ENCODE measurements around the gene MINDY1.

The MINDY1 gene

DNA sequence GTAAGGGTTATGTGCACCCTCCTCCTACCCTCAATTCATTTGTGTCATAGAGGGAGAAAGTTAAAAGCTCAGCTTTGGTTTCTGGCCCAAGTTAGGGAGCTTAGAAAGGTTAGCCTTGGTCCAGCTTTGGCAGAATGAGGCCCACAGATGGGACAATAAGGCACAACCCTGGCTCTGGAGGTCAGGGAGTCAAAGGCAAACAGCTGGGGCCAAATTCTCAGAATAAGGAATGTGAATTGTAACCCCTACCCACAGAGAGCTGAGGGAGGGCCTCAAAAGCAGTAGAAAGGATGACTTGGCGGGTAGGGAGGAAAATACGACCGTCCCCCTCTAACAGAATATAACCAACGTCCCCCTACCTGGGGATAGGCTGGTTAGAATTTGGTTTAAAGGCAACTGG lies 41.1 kb downstream of the MINDY1 start:
- no peak for DNase-seq (ENCODE audit: low read depth)

DNA sequence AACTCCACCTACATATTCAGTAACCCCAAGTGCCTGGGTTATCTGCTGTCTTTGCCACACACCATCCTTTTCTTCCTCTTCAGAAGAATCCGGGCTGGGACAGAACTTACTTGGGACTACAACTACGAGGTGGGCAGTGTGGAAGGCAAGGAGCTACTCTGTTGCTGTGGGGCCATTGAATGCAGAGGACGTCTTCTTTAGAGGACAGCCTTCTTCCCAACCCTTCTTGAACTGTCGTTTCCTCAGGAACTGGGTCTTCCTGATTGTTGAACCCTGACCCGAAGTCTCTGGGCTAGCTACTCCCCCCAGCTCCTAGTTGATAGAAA lies 42.6 kb downstream of the MINDY1 start:
- no peak for DNase-seq (ENCODE audit: low read depth)

- no peak for DNase-seq (ENCODE audit: low read depth)
These were observed 43.2 kb downstream of the MINDY1 start for GRCh38 chr1:150963321-150964163.

- no peak for DNase-seq (ENCODE audit: low read depth)
These were observed 44.9 kb downstream of the MINDY1 start for GRCh38 chr1:150961756-150962155.

DNA sequence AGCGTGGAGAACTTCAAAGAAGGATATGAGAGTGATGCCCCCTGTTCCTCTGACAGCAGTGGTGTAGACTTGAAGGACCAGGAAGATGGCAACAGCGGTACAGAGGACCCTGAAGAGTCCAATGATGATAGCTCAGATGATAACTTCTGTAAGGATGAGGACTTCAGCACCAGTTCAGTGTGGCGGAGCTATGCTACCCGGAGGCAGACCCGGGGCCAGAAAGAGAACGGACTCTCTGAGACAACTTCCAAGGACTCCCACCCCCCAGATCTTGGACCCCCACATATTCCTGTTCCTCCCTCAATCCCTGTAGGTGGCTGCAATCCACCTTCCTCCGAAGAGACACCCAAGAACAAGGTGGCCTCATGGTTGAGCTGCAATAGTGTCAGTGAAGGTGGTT lies 46.1 kb downstream of the MINDY1 start:
- DNase-seq (ENCODE audit: low read depth) = no peak

DNA sequence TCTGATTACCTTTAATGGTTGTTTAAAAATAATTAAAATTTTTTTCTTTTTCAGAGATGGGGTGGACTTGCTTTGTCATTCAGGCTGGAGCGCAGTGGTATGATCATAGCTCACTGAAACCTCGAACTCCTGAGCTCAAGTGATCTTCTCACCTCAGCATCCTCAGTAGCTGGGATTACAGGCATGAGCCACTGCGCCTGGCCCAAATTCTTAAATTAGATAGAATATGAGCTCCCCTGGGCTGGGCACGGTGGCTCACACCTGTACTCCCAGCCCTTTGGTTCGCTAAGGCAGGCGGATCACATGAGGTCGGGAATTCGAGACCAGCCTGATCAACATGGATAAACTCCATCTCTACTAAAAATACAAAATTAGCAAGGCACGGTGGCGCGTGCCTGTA lies 49.0 kb downstream of the MINDY1 start:
- DNase-seq (ENCODE audit: low read depth) = no peak

DNA sequence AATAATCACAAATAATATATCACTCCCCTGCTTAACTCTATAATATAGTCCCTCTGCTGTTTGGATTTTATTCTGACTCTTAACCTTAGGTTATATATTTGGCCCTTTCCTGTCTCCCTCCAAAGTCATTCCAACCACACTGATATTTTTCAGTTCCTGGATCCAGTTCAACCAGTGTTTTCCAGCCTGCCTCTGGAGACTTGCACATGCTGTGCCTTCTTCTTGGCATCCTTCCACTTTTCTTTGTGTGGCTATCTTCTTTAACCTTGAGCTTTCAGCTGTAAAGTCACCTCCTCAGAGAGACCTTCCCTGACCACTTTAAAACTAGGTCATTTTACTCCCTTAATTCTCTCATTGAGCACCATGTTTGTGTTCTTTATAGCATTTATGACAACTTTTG lies 51.4 kb downstream of the MINDY1 start:
- no peak for DNase-seq (ENCODE audit: low read depth)

DNA sequence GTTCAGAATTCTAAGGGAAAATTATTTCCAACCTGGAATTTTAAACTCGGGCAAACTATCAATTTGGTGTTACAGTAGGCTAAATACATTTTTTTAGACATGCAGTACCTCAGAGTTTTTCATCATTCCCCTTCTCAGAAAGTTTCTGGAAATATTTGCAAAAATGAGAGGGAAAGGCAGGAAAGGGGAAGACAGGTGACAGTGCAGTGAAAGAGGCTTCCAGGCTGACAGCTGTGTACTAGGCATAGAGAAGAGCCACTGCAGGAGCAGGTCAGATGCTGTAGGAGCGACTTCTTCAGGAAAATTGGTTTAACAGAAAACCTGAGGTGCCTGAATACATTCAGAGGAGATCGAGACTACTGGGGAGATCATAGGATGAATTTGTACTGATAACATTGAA lies 52.0 kb downstream of the MINDY1 start:
- no peak for DNase-seq (ENCODE audit: low read depth)

Data from EH (cell line).